Skeletal muscle satellite cell (primary cell): ENCODE measurements around the gene KIF23.

Source experiments
- H3K27me3 ChIP-seq: 2 replicates; pipeline ENCODE4 v1.7.0; 2013; ENCODE audit warnings: low read length; ENCODE audit not compliant: control insufficient read depth, insufficient read depth
- H3K36me3 ChIP-seq: 2 replicates; pipeline ENCODE4 v1.7.0; 2013; ENCODE audit warnings: mild to moderate bottlenecking, control low read depth, low read length; ENCODE audit not compliant: insufficient read depth
- H3K4me1 ChIP-seq: 2 replicates; pipeline ENCODE4 v1.7.0; 2013; ENCODE audit warnings: low read length; ENCODE audit not compliant: control insufficient read depth, insufficient read depth
- H3K4me2 ChIP-seq: 2 replicates; pipeline ENCODE4 v1.7.0; 2013; ENCODE audit warnings: mild to moderate bottlenecking, low read length
- H3K4me3 ChIP-seq: 2 replicates; pipeline ENCODE4 v1.7.0; 2013; ENCODE audit warnings: low read length
- H3K9ac ChIP-seq: 2 replicates; pipeline ENCODE4 v1.7.0; 2013; ENCODE audit warnings: mild to moderate bottlenecking, low read depth, low read length, moderate library complexity
- H3K9me3 ChIP-seq: replicated peaks from 2 replicates; pipeline ENCODE4 v1.7.0; 2013; ENCODE audit warnings: mild to moderate bottlenecking, control low read depth, low read length

KIF23 gene

DNA sequence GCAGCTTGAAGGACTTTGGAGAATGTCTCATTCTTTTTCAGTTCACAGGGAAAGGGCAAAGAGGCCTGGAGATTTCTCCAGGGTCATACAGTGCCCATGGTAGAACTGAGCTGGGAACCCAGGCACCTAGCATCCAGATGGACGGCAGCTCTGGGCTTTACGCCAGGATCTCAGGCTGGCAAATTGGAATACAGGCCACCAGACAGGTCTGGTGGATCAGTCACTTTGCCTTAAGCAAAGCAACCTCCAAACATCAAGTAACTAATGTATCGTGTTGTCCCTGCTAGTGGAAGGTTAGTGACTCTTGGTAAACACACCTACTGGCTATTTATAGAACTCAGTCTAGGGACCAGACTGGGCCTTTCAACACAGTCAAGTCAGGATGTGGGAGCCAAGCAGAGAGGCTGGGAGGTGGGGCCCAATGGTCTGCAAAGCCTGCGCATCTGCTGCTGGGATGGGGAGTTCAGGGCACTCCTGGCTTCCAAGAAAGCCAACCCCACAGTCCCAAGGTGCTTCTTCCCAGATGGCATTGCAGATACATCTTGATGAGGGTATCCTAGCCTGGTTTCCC is 68.6 kb downstream of the KIF23 start:
- no peak overlapping the region for H3K4me3 ChIP-seq
- H3K9ac ChIP-seq, result no peak overlapping the region
- H3K27me3 ChIP-seq, result peaks cover 35% of the 10 kb centered on the region
- no peaks in the 10 kb centered on the region for H3K9me3 ChIP-seq
- no peaks in the 10 kb centered on the region for H3K4me1 ChIP-seq
- no peak overlapping the region for H3K4me2 ChIP-seq
- no peaks in the 10 kb centered on the region for H3K36me3 ChIP-seq

DNA sequence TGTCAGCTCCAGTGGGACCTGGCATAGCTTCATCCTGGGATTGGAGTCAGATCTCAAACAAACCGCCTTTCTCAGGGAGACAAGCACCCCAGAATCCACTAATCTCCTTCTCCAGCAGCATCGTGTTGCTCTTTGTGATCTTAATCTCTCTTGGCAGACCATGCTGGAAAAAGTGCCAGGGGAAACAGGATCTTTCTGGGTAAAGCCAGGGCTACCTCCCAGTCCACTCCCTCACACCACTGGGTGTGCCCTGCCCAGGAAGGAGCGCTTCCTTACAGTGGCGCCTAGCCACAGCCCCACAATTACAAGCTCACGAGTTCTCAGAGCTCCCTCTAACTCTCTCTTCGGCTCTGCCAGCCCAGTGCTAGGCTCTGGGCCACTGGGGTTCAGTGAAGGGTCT is 70.7 kb downstream of the KIF23 start:
- Histone ChIP-seq H3K27me3 (peaks cover 33% of the 10 kb centered on the region), H3K4me2 (no peak overlapping the region), H3K4me1 (no peaks in the 10 kb centered on the region), H3K9ac (no peak overlapping the region), H3K4me3 (no peak overlapping the region), H3K36me3 (no peaks in the 10 kb centered on the region), H3K9me3 (no peaks in the 10 kb centered on the region)

DNA sequence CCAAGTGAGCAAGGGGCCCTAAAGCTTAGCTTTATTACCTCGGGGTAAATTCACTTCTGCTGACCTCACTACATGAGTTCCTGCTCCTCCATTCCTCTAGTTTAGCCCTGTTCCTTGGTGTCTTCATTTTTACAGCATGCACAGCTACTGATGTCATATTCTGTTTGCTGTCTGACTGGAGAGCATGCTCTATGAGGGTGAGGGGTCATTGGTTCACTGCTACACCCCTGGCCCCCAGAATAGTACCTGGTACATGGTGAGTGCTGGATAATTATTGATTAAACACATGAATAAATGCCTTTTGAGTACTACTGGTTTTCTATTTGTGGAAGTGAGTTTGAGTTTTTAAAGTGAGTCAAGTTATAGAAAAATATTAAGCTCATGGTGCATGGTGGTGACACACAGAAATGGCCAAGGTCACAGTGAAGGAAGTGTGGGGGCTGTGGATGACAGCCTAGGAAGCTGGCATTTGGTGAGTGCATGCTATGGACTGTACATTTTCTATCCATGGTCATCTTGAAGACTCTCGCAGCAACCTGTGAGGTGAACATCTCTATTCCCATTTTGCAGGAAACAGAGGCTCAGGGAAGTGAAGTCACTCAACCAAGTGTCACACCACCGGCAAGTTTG is 72.4 kb downstream of the KIF23 start:
- no peak overlapping the region for H3K4me2 ChIP-seq
- H3K4me3 ChIP-seq, result no peak overlapping the region
- H3K4me1 ChIP-seq, result no peaks in the 10 kb centered on the region
- H3K9me3 ChIP-seq, result no peaks in the 10 kb centered on the region
- no peak overlapping the region for H3K9ac ChIP-seq
- H3K27me3 ChIP-seq, result peaks cover 51% of the 10 kb centered on the region
- no peaks in the 10 kb centered on the region for H3K36me3 ChIP-seq

DNA sequence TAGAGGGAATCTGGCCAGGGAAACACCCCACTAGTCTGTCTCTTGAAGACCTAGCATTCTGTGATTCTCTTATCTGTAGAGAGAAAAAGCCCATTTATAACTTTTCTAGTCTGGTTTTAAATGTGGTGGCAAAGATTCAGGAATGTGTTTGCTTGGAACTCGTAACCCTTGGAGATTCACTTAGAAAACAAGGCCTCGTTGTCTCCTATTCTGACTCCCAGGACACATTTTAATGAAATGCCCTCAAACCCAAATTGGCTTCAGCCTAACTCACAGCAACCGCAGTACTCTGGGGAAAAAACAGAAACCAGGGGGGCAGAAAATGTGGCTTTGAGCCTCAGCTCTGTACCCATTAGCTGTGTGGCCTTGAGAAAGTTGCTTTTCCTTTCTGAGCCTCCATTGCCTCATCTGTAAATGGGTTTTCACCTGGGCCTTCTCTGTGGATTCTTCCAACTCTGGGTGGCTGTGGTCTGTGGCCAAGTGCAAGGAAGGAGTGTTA is 75.0 kb downstream of the KIF23 start:
- no peaks in the 10 kb centered on the region for H3K4me1 ChIP-seq
- H3K9me3 ChIP-seq, result no peaks in the 10 kb centered on the region
- H3K9ac ChIP-seq, result no peak overlapping the region

DNA sequence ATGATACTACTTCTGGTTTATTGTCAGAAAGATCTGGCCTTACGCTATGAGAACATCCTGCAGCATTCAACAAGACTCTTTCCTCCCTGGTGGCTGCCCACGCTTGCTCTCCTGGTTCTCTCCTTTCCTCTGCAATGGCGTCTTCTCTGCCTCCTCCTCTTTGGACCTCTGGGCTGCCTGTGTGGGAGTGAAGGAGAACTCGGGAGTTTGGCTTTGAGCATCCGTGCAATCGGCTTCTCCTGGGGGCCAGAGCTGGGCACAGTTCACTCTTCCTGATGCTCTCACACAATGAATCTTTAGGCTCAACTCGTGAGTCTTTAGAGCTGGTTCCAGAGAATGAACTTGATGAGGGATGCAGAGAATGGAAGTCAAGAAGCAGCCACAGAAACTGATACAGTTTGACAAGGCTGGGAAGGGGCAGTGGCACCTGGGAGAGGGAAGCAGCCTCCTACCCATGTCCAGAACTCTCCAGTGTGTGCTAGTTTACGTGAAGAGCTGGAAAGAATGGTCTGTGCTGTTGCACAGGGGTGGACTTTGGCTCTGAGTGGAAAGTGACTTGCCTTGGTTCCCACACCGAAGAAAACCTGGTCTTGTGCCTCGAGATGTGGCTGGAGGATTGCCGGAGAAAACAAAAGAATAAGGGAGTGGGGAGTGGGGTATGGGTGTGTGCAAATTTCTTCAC is 76.3 kb downstream of the KIF23 start:
- H3K27me3 ChIP-seq, result peaks cover 36% of the 10 kb centered on the region
- H3K4me1 ChIP-seq, result no peaks in the 10 kb centered on the region

More for the DNA sequence above, 75.0 kb downstream of the KIF23 start:
- Histone ChIP-seq H3K27me3 (peaks cover 47% of the 10 kb centered on the region), H3K36me3 (no peaks in the 10 kb centered on the region), H3K4me3 (no peak overlapping the region), H3K4me2 (no peak overlapping the region)

DNA sequence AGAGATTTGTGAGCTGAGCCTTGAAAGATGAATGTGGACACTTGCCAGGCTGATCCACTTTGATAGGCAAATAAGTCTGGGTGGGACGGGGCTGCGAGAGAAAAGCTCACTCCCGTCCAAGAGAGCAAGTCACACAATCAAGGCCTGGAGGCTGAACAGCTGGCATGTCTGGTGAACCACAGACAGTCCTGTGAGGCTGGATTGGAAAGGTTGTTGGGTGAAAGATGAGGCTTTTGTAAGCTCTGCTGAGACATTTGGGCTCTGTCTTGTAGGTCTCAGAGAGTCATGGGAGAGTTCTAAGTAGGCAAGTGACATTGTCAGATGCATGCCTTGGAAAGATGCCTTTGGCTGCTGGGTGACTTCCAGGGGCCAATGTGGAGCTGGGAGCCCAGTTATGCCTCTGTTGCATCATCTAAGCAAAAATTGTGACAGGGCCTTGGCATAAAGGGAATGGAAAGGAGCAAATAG is 76.9 kb downstream of the KIF23 start:
- Histone ChIP-seq H3K9ac (no peak overlapping the region), H3K4me2 (no peak overlapping the region), H3K4me1 (no peaks in the 10 kb centered on the region), H3K4me3 (no peak overlapping the region), H3K27me3 (peaks cover 36% of the 10 kb centered on the region), H3K9me3 (no peaks in the 10 kb centered on the region), H3K36me3 (no peaks in the 10 kb centered on the region)

More for the DNA sequence above, 76.3 kb downstream of the KIF23 start:
- Histone ChIP-seq H3K9ac (no peak overlapping the region), H3K4me2 (no peak overlapping the region), H3K36me3 (no peaks in the 10 kb centered on the region), H3K9me3 (no peaks in the 10 kb centered on the region), H3K4me3 (no peak overlapping the region)

DNA sequence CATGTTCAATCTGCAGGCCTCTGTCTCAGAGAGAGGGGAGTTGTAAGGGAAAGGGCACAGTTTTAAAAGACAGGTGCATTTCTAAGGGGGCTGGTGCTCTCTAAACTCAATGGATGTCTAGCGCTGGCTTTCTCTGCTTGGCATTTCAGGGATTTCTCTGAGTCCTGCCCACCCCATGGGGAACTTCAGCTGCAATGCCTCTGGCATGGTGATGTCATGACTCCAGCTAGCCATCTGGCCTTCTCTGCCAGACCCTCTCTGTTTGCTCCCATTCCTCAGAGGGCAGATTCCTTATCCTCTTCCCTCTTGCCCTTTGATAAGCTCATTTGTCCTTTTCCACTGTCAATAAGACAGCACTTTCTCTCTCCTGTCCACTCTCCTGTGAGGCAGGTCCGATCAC is 79.3 kb downstream of the KIF23 start:
- no peaks in the 10 kb centered on the region for H3K4me1 ChIP-seq
- H3K36me3 ChIP-seq, result no peaks in the 10 kb centered on the region
- H3K4me3 ChIP-seq, result no peak overlapping the region
- no peak overlapping the region for H3K4me2 ChIP-seq
- H3K9ac ChIP-seq, result no peak overlapping the region
- H3K9me3 ChIP-seq, result no peaks in the 10 kb centered on the region
- peaks cover 40% of the 10 kb centered on the region for H3K27me3 ChIP-seq

DNA sequence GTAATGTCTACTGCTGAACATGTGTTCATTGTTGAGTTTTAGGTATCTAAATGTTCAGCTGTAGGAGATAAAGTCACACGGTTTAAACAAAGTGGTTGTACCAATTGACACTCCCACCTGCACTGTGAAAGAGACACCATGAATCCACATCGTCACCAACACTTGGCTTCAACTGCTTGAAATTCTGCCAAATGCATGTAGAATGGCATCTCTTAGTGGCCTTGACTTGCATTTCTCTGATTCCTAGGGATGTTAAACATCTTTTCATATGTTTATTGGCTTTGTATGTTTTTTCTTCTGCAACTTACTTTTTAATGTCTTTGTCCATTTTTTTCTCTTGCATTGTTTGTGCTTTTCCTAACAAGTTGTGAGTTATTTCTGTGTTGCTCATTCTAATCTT is 81.9 kb downstream of the KIF23 start:
- Histone ChIP-seq H3K9ac (no peak overlapping the region), H3K36me3 (no peaks in the 10 kb centered on the region), H3K9me3 (no peaks in the 10 kb centered on the region), H3K4me3 (no peak overlapping the region), H3K4me2 (no peak overlapping the region), H3K4me1 (no peaks in the 10 kb centered on the region), H3K27me3 (peaks cover 39% of the 10 kb centered on the region)

DNA sequence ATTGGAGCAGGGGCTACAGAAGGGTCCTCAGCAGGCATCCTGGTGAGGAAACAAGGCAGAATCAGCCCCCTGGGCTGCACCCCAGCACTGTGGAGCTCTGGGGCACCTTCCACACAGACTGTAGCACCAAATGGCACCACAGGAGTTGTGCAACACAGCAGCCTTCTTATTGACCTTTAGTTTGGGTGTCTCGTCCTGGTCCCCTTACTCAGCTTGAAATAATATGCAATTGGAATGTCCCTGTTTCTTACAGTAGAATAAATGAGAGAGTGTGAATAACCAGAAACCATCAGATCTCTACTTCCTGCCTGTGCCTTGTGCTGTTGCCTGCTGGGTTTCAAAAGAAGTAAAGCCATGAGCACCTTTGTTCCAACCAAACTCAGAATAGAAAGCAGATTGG is 82.9 kb downstream of the KIF23 start:
- H3K27me3 ChIP-seq, result peaks cover 31% of the 10 kb centered on the region
- no peaks in the 10 kb centered on the region for H3K9me3 ChIP-seq
- H3K36me3 ChIP-seq, result no peaks in the 10 kb centered on the region
- H3K4me1 ChIP-seq, result no peaks in the 10 kb centered on the region
- no peak overlapping the region for H3K4me2 ChIP-seq
- H3K9ac ChIP-seq, result no peak overlapping the region
- H3K4me3 ChIP-seq, result no peak overlapping the region

DNA sequence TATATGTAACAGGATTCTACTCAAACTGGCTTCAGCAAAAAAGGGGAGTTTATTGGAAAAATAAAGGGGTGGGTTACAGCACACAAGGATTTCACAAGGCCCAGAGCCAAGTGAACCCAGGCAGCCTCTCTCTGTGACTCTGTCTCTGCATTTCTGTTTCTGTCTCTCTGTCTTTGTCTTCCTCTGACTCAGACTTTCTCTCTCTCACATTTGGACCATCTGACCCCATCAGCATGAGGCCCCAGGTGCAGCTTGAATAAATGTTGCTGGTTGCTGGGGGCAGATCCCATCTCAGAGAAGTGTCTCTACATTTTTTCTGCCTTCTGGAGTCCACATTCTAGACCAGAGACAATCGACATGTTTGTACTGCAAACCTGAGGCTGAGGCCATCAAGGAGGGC is 83.5 kb downstream of the KIF23 start:
- Histone ChIP-seq H3K4me1 (no peaks in the 10 kb centered on the region), H3K36me3 (no peaks in the 10 kb centered on the region), H3K4me3 (no peak overlapping the region), H3K27me3 (peaks cover 31% of the 10 kb centered on the region), H3K9me3 (no peaks in the 10 kb centered on the region), H3K9ac (no peak overlapping the region), H3K4me2 (no peak overlapping the region)
